Memory B cell (primary cell): ENCODE measurements around the gene TRMU.
A peak's percentile ranks its signal among the peaks of the same experiment; 100 is the strongest.

Source experiments
- ATAC-seq: fragments of 150-1000 bp; cut with Tn5 transposase; 2 replicates; pipeline ENCODE4 v1.10.0; 2021; ENCODE audit warnings: low read depth, mild to moderate bottlenecking, moderate library complexity
- DNase-seq, 2 donors: peaks; one replicate each; pipeline ENCODE4 v3.0.0; 2022; ENCODE audit warnings: low spot score in 2 of 2
- H3K27ac Mint-ChIP-seq: one replicate; pipeline ENCODE4 v1.8.0; 2022; ENCODE audit warnings: mild to moderate bottlenecking, moderate library complexity, mixed read lengths
- H3K27me3 Mint-ChIP-seq: one replicate; pipeline ENCODE4 v1.8.0; 2022; ENCODE audit warnings: mixed read lengths
- H3K36me3 Mint-ChIP-seq: one replicate; pipeline ENCODE4 v1.8.0; 2022; ENCODE audit warnings: mild to moderate bottlenecking, mixed read lengths
- H3K4me1 Mint-ChIP-seq: one replicate; pipeline ENCODE4 v1.8.0; 2022; ENCODE audit warnings: mixed read lengths
- H3K4me3 Mint-ChIP-seq: one replicate; pipeline ENCODE4 v1.8.0; 2022; ENCODE audit warnings: mild to moderate bottlenecking, moderate library complexity, mixed read lengths
- H3K9me3 Mint-ChIP-seq: one replicate; pipeline ENCODE4 v1.8.0; 2022; ENCODE audit warnings: mixed read lengths

The TRMU gene

DNA sequence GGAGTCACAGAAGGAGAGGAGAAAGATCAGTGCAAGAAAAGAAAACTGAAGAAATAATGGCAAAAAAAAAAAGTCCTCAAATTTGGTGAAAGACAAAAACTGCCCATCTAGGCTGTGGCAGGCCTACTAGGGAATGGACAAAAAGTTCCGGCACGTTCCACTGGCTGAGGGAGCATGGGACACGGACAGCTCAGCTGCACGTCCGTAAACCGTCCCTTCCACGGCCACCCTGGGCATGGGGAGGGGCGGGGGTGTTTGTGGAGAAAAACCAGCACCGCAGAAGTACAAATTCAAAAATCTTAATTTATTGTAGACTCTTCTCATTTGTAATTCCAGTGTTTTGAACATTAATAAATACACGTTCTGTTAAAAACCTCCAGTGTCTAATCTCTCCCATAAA lies 25.4 kb downstream of the TRMU start:
- H3K9me3 Mint-ChIP-seq: no peaks in the 10 kb centered on the region
- H3K36me3 Mint-ChIP-seq: peaks cover 12% of the 10 kb centered on the region
- H3K27me3 Mint-ChIP-seq: no peaks in the 10 kb centered on the region
- no peak overlapping the region for H3K4me3 Mint-ChIP-seq
- peaks cover 7% of the 10 kb centered on the region for H3K4me1 Mint-ChIP-seq
- no peak for DNase-seq
- no peak overlapping the region for H3K27ac Mint-ChIP-seq
- ATAC-seq: no peak

GRCh38 chr22:46361826-46362202 lies 26.3 kb downstream of the TRMU start:
- no peak for ATAC-seq
- Mint-ChIP-seq H3K4me3 (no peak overlapping the region), H3K27ac (no peak overlapping the region)

DNA sequence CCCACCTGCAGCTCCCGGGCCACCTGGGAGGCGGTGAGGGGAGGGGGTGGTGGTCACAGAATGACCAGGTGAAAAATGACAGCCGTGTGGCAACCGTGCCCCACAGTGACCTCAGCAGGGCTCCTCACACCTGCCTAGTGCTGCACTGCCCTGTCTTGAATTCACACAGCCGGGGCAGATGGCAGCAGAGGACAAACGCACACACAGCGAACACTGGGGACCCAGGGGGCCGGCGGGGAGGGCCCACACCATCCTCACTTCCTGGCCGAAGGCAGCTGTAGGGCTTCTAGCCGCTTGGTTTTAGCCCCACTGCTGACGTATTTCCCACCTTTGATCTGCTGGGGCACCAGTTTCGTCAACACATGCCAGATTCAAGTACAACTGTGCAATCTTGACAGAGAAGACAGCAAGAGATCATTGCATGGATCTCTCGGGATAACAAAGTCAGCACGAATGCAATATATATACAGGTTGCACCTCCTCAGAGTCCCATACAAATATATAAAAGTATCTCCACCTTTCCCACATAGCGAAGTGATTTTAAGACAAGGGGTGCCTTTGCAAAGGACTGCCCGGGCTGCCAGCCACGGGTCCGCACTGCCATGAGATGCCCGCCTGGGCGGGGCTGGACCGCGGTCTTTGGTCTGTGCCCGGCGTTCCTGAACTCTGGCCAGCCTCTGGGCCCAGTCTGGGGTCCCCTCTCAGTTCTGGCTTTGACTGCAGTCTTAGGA lies 26.9 kb downstream of the TRMU start:
- ATAC-seq: peak; percentile 60

More at GRCh38 chr22:46361826-46362202, 26.3 kb downstream of the TRMU start:
- Mint-ChIP-seq H3K4me1 (peaks cover 7% of the 10 kb centered on the region), H3K9me3 (no peaks in the 10 kb centered on the region), H3K27me3 (no peaks in the 10 kb centered on the region), H3K36me3 (peaks cover 12% of the 10 kb centered on the region)
- no peak for DNase-seq

DNA sequence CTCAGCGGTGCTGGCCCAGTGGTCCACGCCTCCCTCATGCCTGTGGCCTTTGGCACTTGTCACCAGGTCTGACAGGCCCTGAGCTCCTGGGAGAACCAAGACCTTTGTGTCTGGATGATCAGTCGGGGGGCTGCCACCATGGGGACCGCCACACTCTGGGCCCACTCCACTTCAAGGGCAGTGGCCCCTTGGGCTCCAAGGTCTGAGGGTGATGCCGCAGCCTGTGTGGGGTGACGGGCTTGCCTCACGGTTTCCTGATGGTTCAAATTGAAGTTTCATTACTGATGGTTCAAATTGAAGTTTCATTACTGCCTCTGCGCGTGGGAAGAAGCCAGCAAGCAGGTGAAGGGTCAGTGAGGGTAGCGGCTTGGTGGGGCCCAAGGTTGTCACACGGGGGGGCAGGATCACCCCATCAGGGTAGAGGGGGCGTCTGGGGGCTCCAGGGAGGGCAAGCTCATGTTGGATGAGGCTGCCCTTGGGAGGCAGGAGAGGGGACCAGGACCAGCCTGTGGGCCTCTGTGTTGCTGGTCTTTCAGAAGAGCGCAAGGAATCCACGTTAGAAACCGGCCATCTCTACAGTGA lies 27.5 kb downstream of the TRMU start:
- Mint-ChIP-seq H3K36me3 (peaks cover 9% of the 10 kb centered on the region), H3K27ac (no peak overlapping the region)

More for the DNA sequence above, 26.9 kb downstream of the TRMU start:
- Mint-ChIP-seq H3K4me1 (peaks cover 7% of the 10 kb centered on the region), H3K27ac (no peak overlapping the region), H3K4me3 (no peak overlapping the region), H3K27me3 (no peaks in the 10 kb centered on the region), H3K36me3 (peaks cover 11% of the 10 kb centered on the region), H3K9me3 (no peaks in the 10 kb centered on the region)
- no peak for DNase-seq

GRCh38 chr22:46363611-46364321 lies 28.3 kb downstream of the TRMU start:
- Mint-ChIP-seq H3K27me3 (no peaks in the 10 kb centered on the region), H3K9me3 (no peaks in the 10 kb centered on the region), H3K4me1 (peaks cover 16% of the 10 kb centered on the region), H3K36me3 (peaks cover 9% of the 10 kb centered on the region), H3K27ac (no peak overlapping the region), H3K4me3 (no peak overlapping the region)
- ATAC-seq (no peak), DNase-seq (no peak)

More for the DNA sequence above, 27.5 kb downstream of the TRMU start:
- no peaks in the 10 kb centered on the region for H3K27me3 Mint-ChIP-seq
- H3K9me3 Mint-ChIP-seq: no peaks in the 10 kb centered on the region
- DNase-seq (no peak), ATAC-seq (no peak)
- H3K4me1 Mint-ChIP-seq: peaks cover 11% of the 10 kb centered on the region
- H3K4me3 Mint-ChIP-seq: no peak overlapping the region

DNA sequence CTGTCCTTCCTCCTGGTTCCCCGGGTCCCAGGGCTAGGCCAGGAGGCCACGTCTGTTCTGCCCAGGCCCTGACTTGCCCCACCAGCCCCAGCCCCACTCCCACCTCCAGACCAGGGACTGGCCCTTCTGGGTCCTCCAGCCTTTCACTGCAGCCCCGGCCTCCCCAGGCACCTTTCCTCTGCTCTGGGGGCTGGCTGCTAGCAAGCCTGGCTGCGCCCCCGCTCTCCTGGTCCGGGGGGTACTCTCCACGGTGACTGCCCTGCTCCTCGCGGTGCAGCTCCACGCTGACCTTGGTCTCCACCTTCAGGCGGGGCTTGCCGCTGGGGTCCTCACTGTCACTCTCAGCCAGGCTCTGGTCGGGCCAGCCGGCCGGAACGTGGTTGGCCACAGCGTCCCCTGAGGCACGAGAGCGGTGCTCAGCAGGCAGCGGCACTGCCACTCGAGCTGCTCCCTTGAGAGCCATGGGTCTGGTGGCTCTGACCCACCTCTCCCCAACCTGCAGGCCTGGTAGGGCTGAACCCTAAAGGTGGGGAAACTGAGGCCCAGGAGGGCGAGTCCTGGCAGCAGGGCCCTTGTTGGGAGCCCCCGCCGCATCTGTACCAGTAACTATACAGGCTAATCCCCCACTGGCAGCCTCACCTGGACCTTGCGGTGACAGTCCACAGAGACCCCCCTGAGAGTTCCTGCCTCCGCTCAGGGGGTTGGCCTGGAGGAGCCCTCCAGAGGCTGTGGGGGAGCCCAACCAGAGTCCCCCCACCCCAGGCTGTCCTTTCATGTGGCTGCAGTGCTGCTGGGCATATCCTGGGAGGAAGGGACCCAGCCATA lies 29.0 kb downstream of the TRMU start:
- H3K27me3 Mint-ChIP-seq: no peaks in the 10 kb centered on the region
- no peak overlapping the region for H3K27ac Mint-ChIP-seq
- peaks cover 9% of the 10 kb centered on the region for H3K36me3 Mint-ChIP-seq
- DNase-seq (no peak), ATAC-seq (no peak)
- H3K4me1 Mint-ChIP-seq: peaks cover 16% of the 10 kb centered on the region
- no peaks in the 10 kb centered on the region for H3K9me3 Mint-ChIP-seq
- peak overlapping the region; percentile 14 for H3K4me3 Mint-ChIP-seq

GRCh38 chr22:46365166-46365624 lies 29.7 kb downstream of the TRMU start:
- H3K36me3 Mint-ChIP-seq: peaks cover 9% of the 10 kb centered on the region
- no peak for DNase-seq
- no peak overlapping the region for H3K27ac Mint-ChIP-seq
- H3K4me3 Mint-ChIP-seq: no peak overlapping the region
- peaks cover 17% of the 10 kb centered on the region for H3K4me1 Mint-ChIP-seq
- no peaks in the 10 kb centered on the region for H3K9me3 Mint-ChIP-seq
- H3K27me3 Mint-ChIP-seq: no peaks in the 10 kb centered on the region
- ATAC-seq: no peak

- peaks cover 7% of the 10 kb centered on the region for H3K36me3 Mint-ChIP-seq
- DNase-seq (no peak), ATAC-seq (no peak)
- no peak overlapping the region for H3K4me3 Mint-ChIP-seq
- H3K9me3 Mint-ChIP-seq: no peaks in the 10 kb centered on the region
- peaks cover 24% of the 10 kb centered on the region for H3K4me1 Mint-ChIP-seq
- H3K27me3 Mint-ChIP-seq: no peaks in the 10 kb centered on the region
- no peak overlapping the region for H3K27ac Mint-ChIP-seq
Observed at GRCh38 chr22:46366327-46366731, 30.8 kb downstream of the TRMU start.

GRCh38 chr22:46366801-46367706 lies 31.5 kb downstream of the TRMU start:
- H3K27ac Mint-ChIP-seq: no peak overlapping the region
- ATAC-seq: peak; percentile 60

DNA sequence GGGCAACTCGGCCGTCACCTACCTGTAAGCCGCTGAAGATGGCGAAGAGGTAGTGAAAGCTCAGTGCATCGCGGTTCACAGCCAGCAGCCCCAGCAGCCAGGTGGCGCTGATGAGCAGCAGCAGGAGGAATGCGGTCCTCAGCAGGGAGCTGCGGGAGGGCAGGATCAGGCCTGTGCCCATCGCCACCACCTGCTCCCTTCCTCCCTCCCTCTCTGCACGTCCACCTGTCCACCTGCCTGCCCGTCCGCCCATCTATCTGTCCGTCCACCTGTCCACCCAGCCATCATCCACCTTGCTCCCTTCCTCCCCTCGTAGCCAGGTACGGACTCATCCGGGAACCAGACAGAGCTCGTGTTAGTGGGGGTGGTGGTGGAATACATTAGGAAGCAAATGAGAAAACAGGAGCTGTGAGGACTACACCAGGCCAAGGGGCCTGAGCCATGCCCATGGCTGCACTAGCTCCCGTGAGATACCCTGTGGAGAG lies 32.2 kb downstream of the TRMU start:
- no peaks in the 10 kb centered on the region for H3K9me3 Mint-ChIP-seq
- peak; percentile 76 for ATAC-seq
- peak overlapping the region; percentile 11 for H3K4me3 Mint-ChIP-seq
- no peak overlapping the region for H3K27ac Mint-ChIP-seq
- peak; percentile 78 to 79 for DNase-seq
- peaks cover 16% of the 10 kb centered on the region for H3K36me3 Mint-ChIP-seq
- H3K4me1 Mint-ChIP-seq: peaks cover 31% of the 10 kb centered on the region
- peaks cover 5% of the 10 kb centered on the region for H3K27me3 Mint-ChIP-seq

More at GRCh38 chr22:46366801-46367706, 31.5 kb downstream of the TRMU start:
- Mint-ChIP-seq H3K4me1 (peaks cover 31% of the 10 kb centered on the region), H3K27me3 (peaks cover 5% of the 10 kb centered on the region), H3K4me3 (peak overlapping the region; percentile 25), H3K36me3 (peaks cover 14% of the 10 kb centered on the region), H3K9me3 (no peaks in the 10 kb centered on the region)
- DNase-seq: peak; percentile 24 to 35

GRCh38 chr22:46368422-46368821 lies 32.9 kb downstream of the TRMU start:
- peaks cover 29% of the 10 kb centered on the region for H3K4me1 Mint-ChIP-seq
- peak overlapping the region; percentile 46 for H3K4me3 Mint-ChIP-seq
- H3K27ac Mint-ChIP-seq: no peak overlapping the region

DNA sequence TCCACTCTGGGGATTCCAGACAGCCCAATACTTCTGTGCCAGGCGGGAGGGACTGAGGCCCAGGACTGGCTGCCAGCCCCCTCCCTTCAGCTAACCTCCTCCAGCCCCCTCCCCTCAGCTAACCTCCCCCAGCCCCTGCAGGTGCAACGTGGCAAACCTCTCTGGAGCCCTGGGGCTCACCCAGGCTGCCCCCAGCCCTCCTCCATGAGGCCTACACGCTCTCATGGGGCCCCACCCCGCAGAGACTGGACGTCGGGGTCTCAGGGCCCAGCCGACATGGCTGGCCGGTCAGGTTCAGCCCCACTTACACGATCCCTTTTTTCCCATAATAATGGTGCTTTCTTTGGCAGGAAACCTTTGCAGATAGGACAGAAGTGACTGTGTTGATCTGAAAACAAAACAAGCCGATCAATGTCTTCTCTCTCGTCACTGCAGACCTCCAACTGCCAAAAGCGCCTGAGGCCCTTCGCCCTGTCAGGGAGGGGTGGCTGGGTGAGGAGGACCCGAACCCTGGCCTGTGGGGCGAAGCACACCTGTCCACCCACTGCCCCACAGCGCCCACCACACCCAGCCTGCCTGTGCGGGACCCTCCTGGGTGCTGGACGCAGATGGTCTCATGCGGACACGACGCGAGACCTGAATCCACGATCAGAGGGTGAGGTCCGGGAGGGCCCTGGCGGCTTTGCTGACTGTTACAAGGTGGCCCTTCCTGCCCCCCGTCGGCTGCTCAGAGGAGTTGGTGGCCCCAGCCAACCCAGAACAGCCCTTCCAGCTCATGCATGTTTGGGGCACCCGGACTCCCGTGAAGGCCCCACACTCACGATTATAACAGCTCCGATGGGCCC lies 33.6 kb downstream of the TRMU start:
- peaks cover 29% of the 10 kb centered on the region for H3K4me1 Mint-ChIP-seq
- DNase-seq (no peak), ATAC-seq (no peak)
- peaks cover 16% of the 10 kb centered on the region for H3K36me3 Mint-ChIP-seq
- H3K9me3 Mint-ChIP-seq: no peaks in the 10 kb centered on the region
- peak overlapping the region; percentile 46 for H3K4me3 Mint-ChIP-seq
- peaks cover 5% of the 10 kb centered on the region for H3K27me3 Mint-ChIP-seq
- H3K27ac Mint-ChIP-seq: no peak overlapping the region

More at GRCh38 chr22:46368422-46368821, 32.9 kb downstream of the TRMU start:
- Mint-ChIP-seq H3K27me3 (peaks cover 5% of the 10 kb centered on the region), H3K9me3 (no peaks in the 10 kb centered on the region), H3K36me3 (peaks cover 16% of the 10 kb centered on the region)
- DNase-seq: no peak
- ATAC-seq: no peak
